SIG-M5 treated with dmso at 0.1 percent for 504 hours (cell line): Measurements from ENCODE around the gene CBR1.

ENCODE experiments used
- DNase-seq: peaks from one replicate; lab custom pipeline; 2025; ENCODE audit not compliant: unreplicated experiment; lab: John Stamatoyannopoulos, UW

CBR1 gene

GRCh38 chr21:36069713-36070583, at the start of gene CBR1:
Gene CBR1, plus strand, starts transcription at chr21:36070024. Its CDS starts 92 bp downstream, at chr21:36070116.
- DNase-seq, result peak; percentile 35

DNA sequence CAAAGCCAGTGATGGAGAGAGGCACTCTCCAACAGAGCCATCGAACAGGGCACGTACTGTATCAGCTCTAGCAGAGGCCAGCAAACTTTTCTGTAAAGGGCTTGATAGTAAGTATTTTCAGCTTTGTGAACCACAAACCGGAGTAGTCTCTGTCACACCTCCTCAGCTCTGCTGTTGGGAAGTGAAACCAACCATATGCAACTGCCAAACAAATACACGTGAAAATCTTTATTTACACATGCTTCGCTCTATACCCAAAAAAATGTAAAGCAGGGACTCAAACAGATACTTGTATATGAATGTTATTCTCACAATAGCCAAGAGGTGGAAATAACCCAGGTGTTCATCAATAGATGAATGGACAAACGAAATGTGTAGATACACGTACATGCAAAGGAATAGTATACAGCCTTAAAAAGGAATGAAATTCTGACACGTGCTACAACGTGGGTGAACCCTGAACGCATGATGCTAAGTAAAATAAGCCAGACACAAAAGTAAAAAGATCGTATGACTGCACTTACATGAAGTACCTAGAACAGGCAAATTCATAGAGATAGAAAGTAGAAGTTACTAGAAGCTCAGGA, 48.5 kb upstream of the CBR1 start:
- DNase-seq, result no peak

GRCh38 chr21:36022427-36023091, 47.3 kb upstream of the CBR1 start:
- no peak for DNase-seq

DNA sequence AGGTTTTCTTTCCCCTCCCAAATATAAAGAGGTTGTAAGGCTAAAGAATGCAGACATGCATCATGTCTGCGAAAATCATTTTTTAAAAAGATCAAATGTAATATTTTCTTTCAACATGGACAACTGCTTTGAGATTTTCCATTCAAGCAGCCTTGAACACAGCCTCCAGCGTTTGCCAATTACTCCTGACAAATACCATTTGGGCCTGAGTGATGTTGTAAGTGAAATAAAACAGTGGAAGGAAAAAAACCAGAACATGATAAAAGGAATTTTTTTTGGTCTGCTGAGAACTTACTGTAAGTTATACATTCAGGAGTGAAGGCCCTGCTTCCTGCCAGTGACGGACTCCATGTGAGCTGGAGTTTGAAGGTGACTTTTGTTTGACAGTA, 46.7 kb upstream of the CBR1 start:
- no peak for DNase-seq

GRCh38 chr21:36024782-36025181, 45.0 kb upstream of the CBR1 start:
- DNase-seq, result no peak

DNA sequence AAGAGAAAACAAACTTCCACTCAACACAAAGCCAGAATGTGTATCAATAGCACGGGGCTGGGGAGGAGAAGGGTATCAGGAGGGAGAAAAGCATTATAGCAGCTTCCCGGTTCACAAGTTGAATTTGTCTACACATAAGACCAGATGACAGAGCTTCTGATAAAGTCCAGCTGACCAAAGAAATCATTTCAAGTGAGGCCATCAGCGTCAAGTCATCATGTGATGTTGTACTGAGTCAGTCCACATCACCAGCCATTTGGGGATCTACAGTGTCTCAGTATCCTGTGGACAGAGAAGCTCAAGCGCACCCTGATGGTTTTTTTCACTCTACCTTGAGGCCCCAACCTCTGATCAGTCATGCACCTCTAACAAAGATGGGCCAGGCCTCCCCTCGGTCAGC, 42.5 kb upstream of the CBR1 start:
- no peak for DNase-seq

DNA sequence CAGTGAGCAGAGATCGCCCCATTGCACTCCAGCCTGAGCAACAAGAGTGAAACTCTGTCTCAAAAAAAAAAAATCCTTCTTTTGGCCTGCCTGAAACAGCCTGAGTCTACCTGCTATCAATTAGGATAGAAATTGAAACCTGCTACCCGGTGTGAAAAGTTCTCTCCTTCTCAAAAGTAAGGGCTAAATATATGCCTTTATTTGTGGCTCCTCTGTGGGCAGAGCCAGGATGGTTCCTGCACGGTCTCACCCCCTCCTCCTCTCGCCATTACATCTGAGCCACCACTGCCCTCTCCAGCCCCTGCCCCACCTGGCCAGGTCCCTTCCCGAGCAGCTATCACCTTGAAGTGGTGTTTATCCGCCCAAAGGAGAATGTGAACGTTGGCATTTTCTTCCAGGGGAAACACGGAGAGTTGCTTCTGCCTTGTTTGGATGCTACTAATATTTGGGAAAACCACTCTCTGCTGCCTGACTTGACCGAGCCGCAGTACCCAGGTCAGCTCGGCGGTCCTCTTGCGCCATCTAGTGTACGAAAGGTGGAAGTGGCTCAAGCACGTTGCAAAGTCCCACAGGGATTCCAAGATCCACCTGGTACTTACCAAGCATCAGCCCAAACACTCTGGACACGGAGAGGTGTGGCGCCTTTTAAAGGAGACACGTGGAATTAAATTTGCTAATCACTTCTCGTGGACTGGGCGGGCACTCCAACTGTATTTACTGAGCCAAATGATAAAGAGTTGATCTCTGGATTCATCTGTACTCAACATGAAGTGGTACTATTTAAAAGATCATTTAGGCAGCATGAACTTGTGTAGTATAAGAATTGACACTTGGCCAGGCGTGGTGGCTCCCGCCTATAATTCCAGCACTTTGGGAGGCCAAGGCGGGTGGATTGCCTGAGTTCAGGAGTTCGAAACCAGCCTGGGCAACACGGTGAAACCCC, 41.4 kb upstream of the CBR1 start:
- DNase-seq, result peak; percentile 67

GRCh38 chr21:36029309-36029708, 40.5 kb upstream of the CBR1 start:
- no peak for DNase-seq

DNA sequence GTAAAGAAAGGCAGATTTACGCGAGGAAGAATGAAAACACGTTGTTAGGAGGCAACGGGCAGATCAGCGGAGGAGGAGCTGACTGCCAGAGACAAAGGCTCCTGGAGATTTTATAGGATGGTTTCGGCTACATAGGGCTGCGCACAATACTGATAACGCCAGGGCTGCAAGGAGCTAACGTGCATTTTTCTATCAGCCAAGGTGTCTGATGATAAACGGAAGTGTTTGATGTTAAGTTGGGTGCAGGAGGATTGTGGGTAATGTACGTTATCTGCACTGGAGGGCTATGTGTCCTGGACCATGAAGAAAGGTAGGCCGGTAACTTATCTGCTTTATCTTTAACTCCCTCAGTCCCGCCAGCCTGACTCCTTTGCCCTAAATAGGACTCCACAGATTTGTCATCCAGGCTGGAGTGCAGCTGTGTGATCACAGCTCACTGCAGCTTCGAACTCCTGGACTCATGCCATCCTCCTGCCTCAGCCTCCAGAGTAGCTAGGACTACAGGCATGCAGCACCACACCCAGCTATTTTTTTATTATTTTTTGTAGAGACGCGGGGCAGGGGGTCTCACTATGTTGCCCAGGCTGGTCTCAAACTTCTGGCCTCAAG, 39.1 kb upstream of the CBR1 start:
- no peak for DNase-seq

DNA sequence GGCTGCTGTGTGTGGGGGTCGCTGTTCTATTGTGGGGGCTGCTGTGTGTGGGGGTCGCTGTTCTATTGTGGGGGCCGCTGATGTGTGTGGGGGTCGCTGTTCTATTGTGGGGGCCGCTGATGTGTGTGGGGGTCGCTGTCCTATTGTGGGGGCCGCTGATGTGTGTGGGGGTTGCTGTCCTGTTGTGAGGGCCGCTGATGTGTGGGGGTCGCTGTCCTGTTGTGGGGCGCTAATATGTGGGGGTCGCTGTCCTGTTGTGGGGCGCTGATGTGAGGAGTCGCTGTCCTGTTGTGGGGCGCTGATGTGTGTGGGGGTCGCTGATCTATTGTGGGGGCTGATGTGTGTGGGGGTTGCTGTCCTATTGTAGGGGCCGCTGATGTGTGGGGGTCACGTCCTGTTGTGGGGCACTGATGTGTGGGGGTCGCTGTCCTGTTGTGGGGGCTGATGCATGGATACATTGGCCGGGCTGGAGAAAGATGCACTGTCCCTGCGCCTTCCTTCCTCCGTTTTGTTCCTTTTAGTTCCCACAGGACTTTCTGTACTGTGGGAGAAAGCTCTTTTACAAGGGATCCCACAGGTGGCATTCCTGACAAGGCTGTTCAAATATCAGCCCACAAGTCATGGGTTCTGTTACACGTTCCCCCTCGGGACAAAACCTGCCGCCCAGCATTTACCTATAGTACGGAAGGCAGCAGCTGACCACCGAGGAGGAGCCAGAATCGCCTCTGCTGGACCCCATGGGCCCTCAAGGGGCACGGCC, 37.0 kb upstream of the CBR1 start:
- no peak for DNase-seq

DNA sequence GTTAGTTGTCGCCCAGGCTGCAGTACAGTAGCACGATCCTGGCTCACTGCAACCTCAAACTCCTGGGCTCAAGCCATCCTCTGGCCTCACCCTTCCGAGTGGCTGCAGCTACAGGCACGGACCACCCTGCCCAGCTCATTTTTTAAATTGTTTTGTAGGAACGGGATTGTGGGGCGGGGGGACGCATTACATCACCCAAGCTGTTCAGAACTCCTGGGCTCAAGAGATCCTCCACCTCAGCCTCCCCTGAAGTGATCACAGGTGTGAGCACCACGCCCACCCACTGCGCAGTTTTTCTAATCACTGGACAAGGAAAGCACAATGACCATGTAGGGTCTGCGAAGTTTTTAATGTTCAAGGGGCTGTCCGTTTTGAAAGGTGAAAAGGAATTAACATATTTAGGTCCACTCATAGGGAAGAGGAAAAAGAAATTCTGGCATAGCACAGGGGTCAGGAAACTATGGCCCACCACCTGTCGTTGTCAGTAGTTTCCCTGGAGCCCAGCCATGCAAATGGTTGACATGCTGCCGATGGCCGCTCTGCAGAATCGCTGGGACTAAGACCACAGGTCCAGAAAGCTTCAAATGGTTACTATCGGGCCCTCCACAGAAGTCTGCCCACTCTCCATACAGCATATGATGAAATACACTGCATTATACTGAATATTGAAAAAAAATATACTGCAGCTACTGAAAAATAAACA, 35.5 kb upstream of the CBR1 start:
- no peak for DNase-seq

DNA sequence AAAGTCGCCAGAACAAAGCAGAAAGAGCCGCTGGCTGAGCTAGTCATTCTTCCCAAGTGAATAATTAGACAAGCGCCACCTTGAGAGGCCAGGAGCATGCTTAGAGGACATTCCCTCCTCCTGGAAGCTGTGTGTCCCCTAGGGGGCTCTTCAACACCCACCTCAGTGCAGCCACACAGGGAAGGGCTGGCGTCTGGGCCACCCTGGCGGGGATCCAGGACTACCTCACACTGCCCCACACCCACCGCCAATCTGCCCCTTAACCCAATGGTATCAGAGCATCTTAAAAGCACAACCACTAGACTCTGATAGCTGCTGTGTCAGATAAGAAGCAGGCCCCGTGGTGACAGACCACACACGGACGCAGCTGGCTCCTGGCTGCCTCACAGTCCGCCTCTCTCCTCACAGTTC, 34.4 kb upstream of the CBR1 start:
- no peak for DNase-seq

DNA sequence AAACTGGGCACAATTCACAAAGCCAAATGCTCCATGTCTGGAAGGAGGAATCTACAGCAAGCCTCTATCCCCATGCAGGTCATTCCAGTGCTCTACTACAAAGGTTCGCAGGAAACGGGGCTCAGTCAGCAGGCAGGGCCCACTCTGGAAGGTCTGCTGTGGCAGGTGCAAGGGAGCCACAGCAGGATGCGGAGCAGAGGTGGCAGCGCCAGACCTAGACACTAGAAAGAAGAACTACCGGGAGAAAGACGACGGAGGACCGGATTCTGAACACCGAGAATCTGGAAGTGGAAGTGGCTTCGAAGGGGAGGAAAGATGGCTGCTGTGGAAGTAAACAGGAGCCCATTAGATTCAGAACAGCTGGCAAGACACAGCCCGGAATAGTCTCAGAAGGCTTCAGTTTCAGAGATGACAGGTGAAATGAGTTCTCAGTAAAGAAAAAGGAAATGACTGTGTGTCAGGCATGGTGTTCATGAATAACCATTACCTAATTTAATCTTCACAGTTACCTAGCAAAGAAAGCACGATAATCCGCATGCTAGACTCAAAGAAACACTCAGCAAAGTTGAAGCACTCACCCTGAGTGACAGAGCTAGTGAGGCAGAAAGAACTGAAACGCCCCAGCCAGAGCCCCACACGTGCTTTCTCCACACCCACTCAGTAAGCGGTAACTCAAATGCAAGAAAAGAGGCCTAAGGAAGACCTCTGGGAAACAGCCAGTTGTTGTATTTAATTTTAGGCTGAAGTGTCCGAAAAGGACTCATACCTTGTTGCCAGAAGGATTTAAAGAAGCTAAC, 30.9 kb upstream of the CBR1 start:
- DNase-seq, result no peak

GRCh38 chr21:36039861-36040260, 30.0 kb upstream of the CBR1 start:
- no peak for DNase-seq

DNA sequence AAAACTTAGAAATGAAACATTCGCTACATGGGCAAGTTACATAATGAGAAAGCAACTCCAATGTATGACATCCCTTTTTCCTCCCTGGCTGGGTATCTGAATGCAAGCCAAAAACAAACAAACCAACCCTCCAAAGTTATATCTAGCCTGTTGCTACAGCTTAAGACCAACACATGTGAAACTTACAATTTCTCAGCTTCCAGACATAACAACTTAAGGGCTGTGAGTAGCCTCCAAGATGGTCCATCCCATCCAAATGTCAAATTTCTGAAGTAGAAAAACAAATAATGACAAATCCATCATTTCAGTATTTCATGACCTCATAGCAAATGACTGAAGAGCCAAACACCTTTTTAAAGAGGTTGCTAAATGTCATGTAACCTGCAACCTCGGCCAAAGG, 29.4 kb upstream of the CBR1 start:
- no peak for DNase-seq

GRCh38 chr21:36041910-36042309, 27.9 kb upstream of the CBR1 start:
- DNase-seq, result no peak

DNA sequence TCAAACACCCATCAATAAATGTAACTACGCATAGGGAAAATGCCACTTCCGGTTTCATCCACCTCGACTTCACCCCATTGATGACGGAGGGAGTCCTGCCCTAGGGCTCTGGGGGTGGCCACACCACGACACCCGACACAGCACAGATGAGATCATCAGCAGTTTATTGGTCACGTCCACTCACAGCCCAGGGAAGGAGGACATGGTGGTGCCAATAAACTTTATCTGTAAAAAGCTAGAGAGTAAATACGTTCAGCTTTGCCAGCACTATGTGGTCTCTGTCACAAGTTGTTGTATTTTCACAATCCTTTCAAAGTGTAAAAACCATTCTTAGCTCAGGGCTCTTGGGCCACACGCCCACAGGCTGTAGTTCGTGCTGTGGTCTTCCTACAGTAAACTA, 25.8 kb upstream of the CBR1 start:
- no peak for DNase-seq

GRCh38 chr21:36045993-36046392, 23.8 kb upstream of the CBR1 start:
- DNase-seq, result no peak
